IPS DF 6.9 (cell line): Measurements from ENCODE around the gene MYO18B.
A peak's percentile ranks its signal among the peaks of the same experiment; 100 is the strongest.
"Not testable (repeated sequence)": the region's sequence is repeated elsewhere in the genome, so short reads cannot be mapped to it uniquely, and the experiment has no call there.

Source experiments
- DNase-seq: peaks from one replicate; pipeline ENCODE4 v3.0.0-alpha.2; 2013; ENCODE audit warnings: low read depth, low spot score
- H3K27ac ChIP-seq: one replicate; pipeline ENCODE4 v1.5.1; 2013; ENCODE audit warnings: low read length, control low read depth
- H3K27me3 ChIP-seq: 2 replicates; pipeline ENCODE4 v1.6.1; 2013; ENCODE audit warnings: mild to moderate bottlenecking, low read length; ENCODE audit not compliant: control insufficient read depth, insufficient read depth
- H3K36me3 ChIP-seq: 2 replicates; pipeline ENCODE4 v1.6.1; 2013; ENCODE audit warnings: low read length; ENCODE audit not compliant: control insufficient read depth, insufficient read depth
- H3K4me1 ChIP-seq: 2 replicates; pipeline ENCODE4 v1.6.1; 2013; ENCODE audit warnings: low read length; ENCODE audit not compliant: control insufficient read depth, insufficient read depth
- H3K4me3 ChIP-seq: 2 replicates; pipeline ENCODE4 v1.5.1; 2013; ENCODE audit warnings: mild to moderate bottlenecking, low read length
- H3K9me3 ChIP-seq: 2 replicates; pipeline ENCODE4 v1.6.1; 2013; ENCODE audit warnings: low read length, inconsistent platforms; ENCODE audit not compliant: control insufficient read depth, insufficient read depth
- WGBS: extraction: QIAGEN DNeasy Blood & Tissue Kit; methylation state at CpG from one replicate; pipeline ENCODE4 v1.1.7; 2013; ENCODE audit warnings: mixed read lengths, missing lambda C conversion rate; ENCODE audit not compliant: insufficient read length, insufficient coverage; 5-methylcytosine and 5-hydroxymethylcytosine counted together

MYO18B gene

DNA sequence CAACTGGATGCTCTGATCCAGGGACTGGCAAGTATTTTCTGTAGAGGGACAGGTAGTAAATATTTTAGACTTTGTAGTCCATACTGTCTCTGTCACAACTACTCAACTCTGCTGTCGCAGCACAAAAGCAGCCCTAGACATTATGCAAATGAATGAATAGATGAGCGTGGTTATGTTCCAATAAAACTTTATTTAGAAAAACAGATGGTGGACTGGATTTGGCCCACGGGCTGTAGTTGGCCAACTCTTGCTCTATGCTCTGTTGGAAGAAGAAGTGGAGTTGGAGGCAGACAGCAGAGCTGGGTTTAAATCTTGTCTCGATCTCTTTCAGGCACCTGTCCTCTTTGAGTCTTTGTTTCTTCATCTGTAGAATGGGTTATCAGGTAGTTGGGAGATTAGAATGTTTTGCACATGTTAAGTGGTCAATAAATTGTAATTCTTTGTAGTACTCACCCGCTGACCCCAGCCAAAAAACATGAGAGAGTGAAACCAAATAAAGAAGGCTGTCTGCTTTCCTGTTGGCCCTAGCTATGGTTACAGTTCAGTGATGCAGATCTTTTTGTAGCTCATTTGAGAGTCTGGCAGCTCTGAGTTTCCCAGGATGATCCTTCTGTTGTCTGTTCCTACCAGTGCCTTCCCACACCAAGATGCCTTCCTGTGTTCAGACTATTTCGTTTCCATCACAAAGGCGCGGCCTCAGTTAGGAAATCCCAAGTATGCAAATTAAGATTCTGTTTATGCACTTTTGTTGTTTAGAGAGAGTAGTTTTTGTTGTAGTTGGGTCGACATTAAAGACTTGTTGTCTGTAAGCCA is 229.2 kb downstream of the MYO18B start:
- peaks cover 1% of the 10 kb centered on the region; the same call in 1 of the 2 replicates for H3K4me1 ChIP-seq
- WGBS: no CpG with 5 or more reads among the region's 9 CpGs
- no peaks in the 10 kb centered on the region for H3K36me3 ChIP-seq
- H3K27ac ChIP-seq: no peak overlapping the region
- H3K9me3 ChIP-seq: no peaks in the 10 kb centered on the region
- DNase-seq: peak; percentile 35
- H3K27me3 ChIP-seq: no peaks in the 10 kb centered on the region
- H3K4me3 ChIP-seq: no peak overlapping the region

DNA sequence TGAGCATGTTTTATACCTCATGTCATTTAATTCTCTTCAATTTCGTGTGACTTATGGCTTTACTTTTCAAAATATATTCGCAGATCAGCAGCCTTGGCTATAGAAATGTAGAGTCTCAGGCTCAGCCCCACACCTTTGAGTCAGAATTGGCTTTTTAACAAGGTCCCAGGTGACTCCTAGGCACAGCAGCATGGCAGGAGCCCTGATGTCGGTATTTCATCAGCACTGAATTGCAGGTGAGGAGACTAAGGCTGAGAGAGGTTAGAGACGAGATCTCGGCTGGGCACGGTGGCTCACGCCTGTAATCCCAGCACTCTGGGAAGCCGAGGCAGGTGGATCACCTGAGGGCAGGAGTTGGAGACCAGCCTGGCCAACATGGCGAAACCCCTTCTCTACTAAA is 230.4 kb downstream of the MYO18B start:
- no peaks in the 10 kb centered on the region for H3K27me3 ChIP-seq
- H3K27ac ChIP-seq: no peak overlapping the region
- DNase-seq: no peak
- H3K4me3 ChIP-seq: no peak overlapping the region
- H3K9me3 ChIP-seq: no peaks in the 10 kb centered on the region
- peaks cover 1% of the 10 kb centered on the region; the same call in 1 of the 2 replicates for H3K4me1 ChIP-seq
- no CpG with 5 or more reads among the region's 9 CpGs for WGBS
- no peaks in the 10 kb centered on the region for H3K36me3 ChIP-seq

DNA sequence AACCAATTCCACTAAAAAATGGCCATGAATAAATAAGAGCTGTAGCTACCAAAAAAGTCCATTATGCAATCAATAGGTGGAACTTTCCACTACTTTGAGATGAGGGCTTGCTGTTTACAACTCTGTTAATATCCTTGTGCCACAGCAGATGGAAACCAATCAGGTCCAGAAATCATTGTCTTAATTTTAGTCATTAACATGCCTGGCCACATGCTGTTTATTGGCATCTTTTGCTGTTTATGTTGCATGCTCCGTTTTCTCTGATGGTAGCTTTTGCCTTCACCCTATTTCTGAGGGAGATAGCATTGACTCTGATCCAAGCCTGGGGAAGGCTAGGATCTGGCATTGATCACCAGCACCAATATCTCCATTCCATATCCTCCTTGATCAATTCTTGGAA is 234.4 kb downstream of the MYO18B start:
- Histone ChIP-seq H3K27ac (no peak overlapping the region), H3K36me3 (no peaks in the 10 kb centered on the region), H3K4me3 (no peak overlapping the region), H3K27me3 (no peaks in the 10 kb centered on the region), H3K9me3 (no peaks in the 10 kb centered on the region), H3K4me1 (no peaks in the 10 kb centered on the region; the same call in 1 of the 2 replicates)
- no peak for DNase-seq
- WGBS: no CpG with 5 or more reads among the region's 1 CpG

DNA sequence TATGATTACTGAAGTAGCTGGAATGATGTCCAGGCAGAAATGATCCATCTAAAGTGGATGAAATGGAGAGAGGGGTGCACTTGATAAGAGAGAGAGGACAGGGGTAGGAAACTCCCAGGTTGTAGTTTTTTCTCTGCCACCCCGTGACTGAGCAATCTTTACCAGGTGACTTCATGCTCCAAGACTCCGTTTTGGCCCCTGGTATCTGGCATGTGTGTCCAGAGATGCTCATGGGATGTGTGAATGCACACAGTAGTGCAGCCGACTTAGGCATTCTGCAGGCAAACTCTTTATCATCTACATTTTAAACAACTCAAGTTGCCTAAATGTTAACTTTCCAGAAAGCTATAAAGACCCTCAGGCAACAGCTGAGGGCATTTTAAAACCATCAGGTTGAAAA is 238.0 kb downstream of the MYO18B start:
- Histone ChIP-seq H3K36me3 (no peaks in the 10 kb centered on the region), H3K4me1 (no peaks in the 10 kb centered on the region), H3K9me3 (no peaks in the 10 kb centered on the region), H3K27ac (no peak overlapping the region), H3K4me3 (no peak overlapping the region), H3K27me3 (no peaks in the 10 kb centered on the region)
- no CpG with 5 or more reads among the region's 3 CpGs for WGBS
- no peak for DNase-seq

DNA sequence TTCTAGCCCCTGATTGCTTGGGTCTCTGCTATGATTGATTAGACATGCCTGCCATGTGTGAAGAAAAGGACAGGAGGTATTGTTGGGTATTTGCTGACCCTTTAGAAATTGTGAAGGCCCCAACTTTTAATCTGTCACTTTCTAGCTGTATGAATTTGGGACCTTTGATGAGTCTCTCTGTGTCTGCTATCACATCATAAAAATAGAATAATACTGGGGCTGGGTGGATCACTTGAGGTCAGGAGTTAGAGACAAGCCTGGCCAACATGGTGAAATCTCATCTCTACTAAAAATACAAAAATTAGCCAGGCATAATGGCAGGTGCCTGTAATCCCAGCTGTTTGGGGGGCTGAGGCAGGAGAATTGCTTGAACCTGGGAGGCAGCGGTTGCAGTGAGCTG is 242.9 kb downstream of the MYO18B start:
- not testable (repeated sequence) for H3K27me3 ChIP-seq, H3K36me3 ChIP-seq, H3K4me3 ChIP-seq, H3K27ac ChIP-seq, DNase-seq, H3K4me1 ChIP-seq, H3K9me3 ChIP-seq
- no CpG with 5 or more reads among the region's 1 CpG for WGBS

DNA sequence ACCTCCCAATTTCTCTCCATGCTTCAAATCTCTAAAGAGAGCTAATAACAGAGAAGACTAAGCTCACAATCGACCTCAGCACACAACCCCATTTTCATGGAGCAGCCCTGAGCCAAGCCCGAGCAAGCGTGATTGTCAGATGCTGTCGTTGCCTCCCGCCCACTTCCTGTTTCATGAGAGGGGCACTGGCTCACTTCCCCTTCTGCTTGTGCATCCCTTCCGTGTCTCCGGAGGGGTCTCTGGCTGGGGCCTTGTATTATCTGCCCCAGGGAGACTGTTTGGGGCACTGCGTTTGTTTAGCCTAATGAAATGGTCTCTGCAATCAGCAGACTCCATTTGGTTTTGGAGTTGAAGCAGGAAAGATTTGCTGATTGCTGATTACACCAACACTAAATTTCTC is 246.0 kb downstream of the MYO18B start:
- H3K4me3 ChIP-seq: no peak overlapping the region
- no peaks in the 10 kb centered on the region for H3K4me1 ChIP-seq
- WGBS: no CpG with 5 or more reads among the region's 8 CpGs
- H3K36me3 ChIP-seq: no peaks in the 10 kb centered on the region
- no peaks in the 10 kb centered on the region for H3K9me3 ChIP-seq
- no peak overlapping the region for H3K27ac ChIP-seq
- no peaks in the 10 kb centered on the region for H3K27me3 ChIP-seq
- no peak for DNase-seq

DNA sequence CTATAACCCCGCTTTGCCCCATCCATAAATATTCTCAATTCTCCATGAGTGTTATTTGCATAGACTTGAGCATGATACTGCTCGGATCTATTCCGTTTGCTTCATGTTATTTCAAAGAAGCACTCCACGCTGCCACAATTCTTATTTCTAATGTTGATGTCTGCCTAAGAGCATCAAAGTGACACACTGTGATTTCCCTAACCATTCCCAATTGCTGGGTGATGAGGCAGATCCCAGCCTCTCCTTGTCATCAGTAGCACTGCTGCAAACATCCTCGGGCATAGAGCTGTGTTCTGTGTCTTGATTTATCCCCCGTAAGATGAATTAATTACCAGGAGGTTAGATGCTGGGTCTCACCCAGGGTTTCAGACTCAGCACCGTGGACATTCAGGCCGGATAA is 249.0 kb downstream of the MYO18B start:
- Histone ChIP-seq H3K4me3 (no peak overlapping the region), H3K4me1 (no peaks in the 10 kb centered on the region), H3K36me3 (no peaks in the 10 kb centered on the region), H3K9me3 (no peaks in the 10 kb centered on the region), H3K27me3 (no peaks in the 10 kb centered on the region), H3K27ac (no peak overlapping the region)
- no CpG with 5 or more reads among the region's 8 CpGs for WGBS
- DNase-seq: no peak

DNA sequence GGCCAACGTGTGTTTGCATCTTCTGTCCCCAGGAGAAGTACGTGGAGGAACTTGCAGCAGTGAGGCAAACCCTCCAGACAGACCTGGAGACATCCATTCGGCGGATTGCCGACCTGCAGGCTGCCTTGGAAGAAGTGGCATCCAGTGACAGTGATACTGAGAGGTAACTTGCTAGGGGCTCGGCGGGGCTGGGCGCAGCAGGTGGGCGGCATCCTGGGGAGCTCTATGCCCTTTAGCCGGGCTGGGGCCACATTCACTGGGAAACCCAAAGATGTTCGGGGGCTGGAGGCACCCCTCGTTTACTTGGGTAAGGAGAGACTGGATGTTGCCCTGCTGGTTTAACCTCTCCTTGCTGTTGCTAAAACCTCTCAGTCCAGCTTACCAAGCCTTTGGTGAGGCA is 250.3 kb downstream of the MYO18B start:
- H3K27ac ChIP-seq: no peak overlapping the region
- DNase-seq: no peak
- H3K4me3 ChIP-seq: no peak overlapping the region
- WGBS: no CpG with 5 or more reads among the region's 12 CpGs
- H3K4me1 ChIP-seq: no peaks in the 10 kb centered on the region
- no peaks in the 10 kb centered on the region for H3K36me3 ChIP-seq
- H3K9me3 ChIP-seq: no peaks in the 10 kb centered on the region
- no peaks in the 10 kb centered on the region for H3K27me3 ChIP-seq

DNA sequence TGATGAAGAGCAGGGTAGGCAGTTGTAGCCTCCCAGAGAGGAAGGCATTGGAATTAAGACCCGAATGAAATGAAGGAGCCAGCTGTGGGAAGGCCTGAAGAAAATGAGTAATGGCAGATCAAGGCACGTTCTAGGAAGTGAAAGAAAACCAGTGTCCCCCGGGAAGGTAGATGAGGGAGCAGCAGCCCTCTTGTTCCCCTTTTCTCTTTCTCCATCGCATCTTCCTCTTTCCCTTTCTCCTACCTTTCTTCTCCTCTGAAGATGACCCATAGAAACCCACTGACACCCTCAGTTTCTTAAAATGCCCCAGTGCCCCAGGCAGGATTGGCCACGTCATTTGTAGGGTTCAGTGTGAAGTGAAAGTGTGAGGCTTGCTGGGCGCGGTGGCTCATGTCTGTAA is 254.7 kb downstream of the MYO18B start:
- H3K4me1 ChIP-seq: no peaks in the 10 kb centered on the region
- H3K4me3 ChIP-seq: no peak overlapping the region
- no peaks in the 10 kb centered on the region for H3K36me3 ChIP-seq
- no peaks in the 10 kb centered on the region for H3K27me3 ChIP-seq
- WGBS: no CpG with 5 or more reads among the region's 7 CpGs
- no peak for DNase-seq
- H3K9me3 ChIP-seq: no peaks in the 10 kb centered on the region
- H3K27ac ChIP-seq: no peak overlapping the region

DNA sequence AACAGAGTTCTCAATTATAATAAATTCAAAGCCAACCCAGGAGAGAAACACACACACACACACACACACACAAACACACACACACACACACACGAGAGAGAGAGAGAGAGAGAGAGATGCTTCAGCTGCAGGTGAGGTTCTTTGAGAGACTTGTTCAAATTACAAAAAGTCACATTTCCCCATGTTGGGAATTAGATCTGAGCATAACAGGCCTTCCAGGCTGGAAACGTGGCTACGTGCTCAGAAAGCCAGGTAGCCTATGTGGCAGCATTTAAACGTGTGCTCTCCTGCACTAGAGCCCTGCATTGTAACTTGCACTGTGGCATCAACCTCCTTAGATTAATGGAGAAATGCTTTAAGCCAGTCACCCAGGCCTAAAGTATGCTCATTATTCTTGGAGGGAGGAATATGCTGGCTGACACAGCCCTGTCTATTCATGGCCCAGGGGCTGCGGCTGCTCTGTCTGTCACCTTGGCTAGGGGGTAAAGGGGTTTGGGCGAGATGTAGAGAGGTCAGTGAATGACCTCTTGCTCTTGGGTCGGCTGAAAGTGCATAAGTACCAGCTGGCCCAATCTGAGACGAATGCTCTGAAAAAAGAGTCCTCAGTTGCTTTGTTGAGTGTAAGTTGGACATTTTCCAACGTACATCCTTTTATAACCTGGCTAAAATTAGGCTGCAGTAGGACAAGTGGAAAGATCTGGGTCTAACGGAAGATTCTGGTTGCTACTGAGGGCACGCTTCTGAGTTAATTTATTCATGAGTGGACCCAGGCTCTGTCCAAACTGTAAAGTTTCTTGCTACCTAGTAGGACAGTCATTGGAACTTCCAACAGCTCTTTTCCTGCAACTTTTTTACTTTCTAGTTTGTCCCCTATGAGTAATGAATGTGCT is 256.1 kb downstream of the MYO18B start:
- no peak for DNase-seq
- no peaks in the 10 kb centered on the region for H3K4me1 ChIP-seq
- H3K36me3 ChIP-seq: no peaks in the 10 kb centered on the region
- no CpG with 5 or more reads among the region's 11 CpGs for WGBS
- H3K9me3 ChIP-seq: no peaks in the 10 kb centered on the region
- H3K27ac ChIP-seq: no peak overlapping the region
- no peak overlapping the region for H3K4me3 ChIP-seq
- no peaks in the 10 kb centered on the region for H3K27me3 ChIP-seq
